Measurements from ENCODE around the gene KRT14. TPM values are rescaled to one million over a fixed set of nuclear protein-coding genes. Genes with fewer than 3 reads are reported as not detected.
"Not testable (repeated sequence)": the region's sequence is repeated elsewhere in the genome, so short reads cannot be mapped to it uniquely, and the experiment has no call there.

KRT14 gene
- total RNA-seq, 2 donors from 2014 or later, result not detected

DNA sequence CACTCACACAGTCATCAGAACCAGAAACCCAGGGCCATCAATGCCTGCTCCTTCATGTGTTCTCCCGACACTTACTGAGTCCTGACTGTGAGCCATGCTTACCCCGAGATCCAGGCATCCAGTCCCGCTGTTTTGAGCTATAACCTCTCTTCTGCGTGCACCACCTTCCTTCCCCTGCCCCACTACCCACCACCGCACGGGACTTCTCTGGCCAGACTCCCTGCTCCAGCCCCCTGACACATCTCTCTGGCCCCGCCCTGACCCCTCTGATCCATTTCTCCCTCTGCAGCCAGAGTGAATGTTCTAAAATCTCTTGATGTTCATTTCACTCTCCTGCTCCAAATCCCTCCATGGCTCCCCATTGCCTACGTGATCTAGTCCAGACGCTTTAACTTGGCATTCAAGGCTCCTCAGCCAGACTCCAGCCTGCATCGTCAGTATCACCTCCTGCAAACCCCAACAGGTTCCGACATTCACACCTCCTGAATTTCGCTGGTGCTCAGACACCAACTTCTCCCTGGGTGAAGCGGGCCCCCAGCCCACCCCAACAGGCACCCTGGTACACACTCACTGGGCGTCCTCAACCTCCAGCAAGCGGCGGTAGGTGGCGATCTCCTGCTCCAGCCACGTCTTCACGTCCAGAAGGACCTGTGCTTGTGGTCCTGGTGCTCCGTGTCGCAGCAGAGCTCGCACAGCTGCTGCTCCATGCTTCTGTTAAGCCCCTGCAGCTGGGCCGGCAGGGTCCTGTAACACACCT, 40.8 kb upstream of the KRT14 start:
- no peak overlapping the region for H3K27ac Mint-ChIP-seq
- H3K4me3 Mint-ChIP-seq, result no peak overlapping the region
- H3K4me1 Mint-ChIP-seq (ENCODE audit: low read depth in 2 of 2), result no peaks in the 10 kb centered on the region
- no peaks in the 10 kb centered on the region for H3K27me3 Mint-ChIP-seq
- H3K36me3 Mint-ChIP-seq, result no peaks in the 10 kb centered on the region
- H3K9me3 Mint-ChIP-seq, result no peaks in the 10 kb centered on the region
- DNase-seq (ENCODE audit: low spot score), result no peak
- no peak for ATAC-seq

DNA sequence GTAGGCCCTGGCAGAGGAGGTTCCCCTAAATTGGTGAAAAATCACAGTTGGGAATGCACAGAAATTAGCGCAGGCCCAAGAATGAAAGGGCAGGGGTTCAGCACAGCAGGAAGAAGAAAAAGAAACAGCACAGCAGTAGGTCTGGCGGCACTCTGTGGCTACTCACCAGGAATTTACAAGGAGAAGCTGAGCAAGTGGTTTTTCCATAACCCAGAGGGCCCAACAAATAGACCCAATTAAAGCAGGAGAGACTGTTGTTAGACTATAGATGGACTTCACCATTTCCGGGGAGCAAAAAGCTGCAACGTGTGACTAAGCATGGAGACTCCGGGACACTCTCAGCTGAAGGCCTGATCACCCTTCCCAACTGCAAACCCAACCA, 40.2 kb upstream of the KRT14 start:
- not testable (repeated sequence) for H3K36me3 Mint-ChIP-seq; DNase-seq (ENCODE audit: low spot score); H3K4me1 Mint-ChIP-seq (ENCODE audit: low read depth in 2 of 2); H3K4me3 Mint-ChIP-seq; H3K27me3 Mint-ChIP-seq; H3K27ac Mint-ChIP-seq; H3K9me3 Mint-ChIP-seq; ATAC-seq

DNA sequence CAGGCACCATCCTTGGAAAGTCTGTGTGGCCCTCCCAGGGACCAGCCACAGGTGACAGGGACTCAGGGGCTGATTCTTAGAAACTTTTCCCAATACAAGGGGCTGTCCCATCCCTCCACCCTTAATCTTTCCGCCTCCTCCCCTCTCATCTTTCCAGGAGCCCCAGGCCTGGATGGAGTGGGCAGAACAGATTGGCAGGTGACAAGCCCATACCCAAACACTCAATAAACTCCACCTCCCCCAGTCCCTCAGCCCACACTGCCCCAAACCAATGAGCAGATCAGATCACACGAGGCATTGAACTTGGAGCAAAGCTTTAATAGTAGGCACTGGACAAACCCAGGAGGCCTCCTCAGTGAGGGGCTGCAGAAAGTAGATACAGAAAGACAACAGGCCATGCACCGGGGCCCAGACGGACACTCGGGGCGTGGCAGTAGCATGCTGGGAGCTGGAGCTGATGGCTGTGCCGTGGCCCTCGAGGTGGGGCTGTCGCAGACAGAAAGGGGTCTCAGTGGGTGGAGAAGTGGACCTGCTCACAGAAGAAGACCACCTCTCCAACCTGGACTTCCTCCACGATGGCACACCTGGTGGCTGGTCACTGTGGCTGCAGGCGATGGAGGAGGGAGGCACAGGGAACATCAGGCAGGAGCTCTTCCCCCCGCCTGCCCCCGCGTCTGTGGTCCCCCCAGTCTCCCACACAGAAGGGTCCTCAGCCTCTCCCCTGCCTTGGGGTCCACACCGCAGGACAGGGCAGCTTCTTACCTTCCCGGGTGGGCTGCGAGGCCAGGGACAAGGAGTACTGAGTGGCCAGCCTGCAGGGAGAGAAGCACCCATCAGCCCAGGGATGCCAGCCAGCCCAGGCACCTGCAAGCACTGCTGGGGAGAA, 39.6 kb upstream of the KRT14 start:
- ATAC-seq; H3K9me3 Mint-ChIP-seq; H3K36me3 Mint-ChIP-seq; H3K4me3 Mint-ChIP-seq; H3K4me1 Mint-ChIP-seq (ENCODE audit: low read depth in 2 of 2); DNase-seq (ENCODE audit: low spot score); H3K27me3 Mint-ChIP-seq; H3K27ac Mint-ChIP-seq: not testable (repeated sequence)

DNA sequence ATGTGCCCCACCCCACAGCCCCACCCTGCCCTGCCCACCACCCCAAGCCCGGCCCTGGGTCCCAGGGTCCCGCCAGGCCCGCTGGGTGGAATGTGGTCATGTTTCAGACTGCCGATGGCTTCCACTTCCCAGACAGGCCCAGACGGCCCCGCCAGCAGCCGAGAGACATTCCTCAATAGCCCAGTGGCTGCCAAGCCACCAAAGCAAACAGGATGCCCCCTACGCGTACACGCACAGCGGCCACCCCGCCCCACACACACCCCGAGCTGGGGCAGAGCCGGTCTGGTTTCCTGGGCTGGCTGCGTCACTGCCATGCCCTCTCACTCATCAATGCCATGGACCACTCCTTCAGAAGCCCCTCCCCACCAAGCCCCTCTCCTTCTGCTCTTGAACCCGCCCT, 38.9 kb upstream of the KRT14 start:
- DNase-seq (ENCODE audit: low spot score) (no peak), ATAC-seq (no peak)
- Mint-ChIP-seq H3K9me3 (no peaks in the 10 kb centered on the region), H3K36me3 (no peaks in the 10 kb centered on the region), H3K27me3 (no peaks in the 10 kb centered on the region), H3K4me1 (ENCODE audit: low read depth in 2 of 2) (no peaks in the 10 kb centered on the region), H3K4me3 (no peak overlapping the region), H3K27ac (no peak overlapping the region)

DNA sequence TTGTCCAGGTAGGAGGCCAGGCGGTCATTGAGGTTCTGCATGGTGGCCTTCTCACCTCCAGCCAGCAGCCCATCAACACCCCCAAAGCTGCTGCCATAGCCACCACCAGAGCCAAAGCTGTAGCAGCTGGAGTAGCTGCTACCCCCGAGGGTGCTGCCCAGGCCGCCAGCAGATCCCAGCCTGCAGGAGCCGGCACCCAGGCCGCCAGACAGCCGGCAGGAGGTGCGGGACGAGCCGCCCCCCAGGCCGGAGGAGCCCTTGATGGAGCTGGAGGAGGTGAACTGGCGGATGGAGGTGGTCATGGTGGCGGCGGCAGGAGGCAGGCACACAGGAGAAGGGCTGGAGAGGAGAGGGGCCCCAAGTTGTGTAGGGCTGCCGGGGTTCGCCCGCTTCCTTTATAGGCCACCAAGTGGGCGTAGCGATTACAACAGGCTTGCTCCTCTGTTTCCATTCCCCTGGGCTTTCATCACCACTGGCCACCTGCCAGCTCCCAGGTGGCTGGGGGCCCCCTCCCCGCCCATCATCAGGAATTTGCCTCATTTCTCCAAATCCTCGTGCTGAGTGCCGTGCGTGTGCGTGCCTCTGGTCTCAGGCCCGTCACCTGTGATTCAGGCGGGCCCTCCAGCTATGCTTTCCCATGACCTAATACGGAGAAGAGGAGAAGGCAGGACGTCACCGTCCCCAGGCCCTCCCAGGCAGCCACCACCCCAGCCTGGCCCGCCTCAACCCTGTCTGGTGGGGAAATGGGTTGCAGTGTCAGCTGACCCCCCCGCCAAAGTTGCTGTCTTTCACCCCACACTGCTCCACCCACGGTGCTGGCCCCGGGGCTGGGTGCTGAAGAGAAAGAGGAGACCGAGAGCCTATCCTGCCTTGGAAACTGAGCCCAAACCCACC, 37.8 kb upstream of the KRT14 start, which contains the start of gene KRT17:
Gene KRT17, minus strand, starts transcription at position 368 of the 894 bp plus-strand sequence. Its CDS starts 66 bp downstream, at position 302.
- Mint-ChIP-seq H3K4me1 (ENCODE audit: low read depth in 2 of 2) (no peaks in the 10 kb centered on the region), H3K9me3 (no peaks in the 10 kb centered on the region), H3K27ac (no peak within 1 kb of the TSS), H3K4me3 (no peak within 1 kb of the TSS), H3K27me3 (peaks cover 0 to 3% of the 10 kb centered on the region in 2 donors), H3K36me3 (no peaks in the 10 kb centered on the region)
- DNase-seq (ENCODE audit: low spot score) (no peak), ATAC-seq (no peak)

DNA sequence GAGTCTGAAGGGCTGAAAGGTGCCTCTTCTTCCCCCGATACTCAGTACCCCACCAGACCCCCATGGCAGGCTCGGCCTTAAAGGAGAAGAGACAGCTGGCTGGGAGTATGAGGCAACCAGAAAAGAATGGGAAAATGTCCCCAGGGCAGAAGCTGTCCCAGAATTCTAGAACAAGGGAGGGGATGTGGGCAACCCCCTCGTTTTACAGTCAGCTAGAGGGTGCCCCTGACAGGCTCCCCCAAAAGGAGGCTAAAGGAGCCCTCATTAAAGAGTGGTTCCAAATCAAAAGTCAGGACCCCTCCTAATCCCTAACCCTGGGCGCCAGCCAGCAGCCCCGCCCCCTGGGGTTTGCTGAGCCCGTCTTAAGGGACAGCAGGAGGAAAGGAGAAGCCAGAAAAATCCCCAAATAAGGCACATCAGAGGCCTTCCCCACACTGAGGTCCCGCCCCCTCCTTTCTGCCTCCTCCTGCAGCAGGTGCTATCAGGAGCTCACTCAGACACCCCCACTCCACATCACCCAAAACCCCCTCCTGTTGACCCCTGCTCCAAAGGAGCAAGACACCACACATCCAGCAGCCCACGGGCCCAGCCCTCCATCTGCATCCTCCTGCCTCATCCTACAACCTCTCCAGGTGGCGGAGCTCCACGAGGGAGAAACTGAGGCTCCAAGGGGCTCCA, 36.6 kb upstream of the KRT14 start:
- H3K36me3 Mint-ChIP-seq; ATAC-seq; H3K4me3 Mint-ChIP-seq; H3K27ac Mint-ChIP-seq; H3K27me3 Mint-ChIP-seq; H3K4me1 Mint-ChIP-seq (ENCODE audit: low read depth in 2 of 2); H3K9me3 Mint-ChIP-seq; DNase-seq (ENCODE audit: low spot score): not testable (repeated sequence)

DNA sequence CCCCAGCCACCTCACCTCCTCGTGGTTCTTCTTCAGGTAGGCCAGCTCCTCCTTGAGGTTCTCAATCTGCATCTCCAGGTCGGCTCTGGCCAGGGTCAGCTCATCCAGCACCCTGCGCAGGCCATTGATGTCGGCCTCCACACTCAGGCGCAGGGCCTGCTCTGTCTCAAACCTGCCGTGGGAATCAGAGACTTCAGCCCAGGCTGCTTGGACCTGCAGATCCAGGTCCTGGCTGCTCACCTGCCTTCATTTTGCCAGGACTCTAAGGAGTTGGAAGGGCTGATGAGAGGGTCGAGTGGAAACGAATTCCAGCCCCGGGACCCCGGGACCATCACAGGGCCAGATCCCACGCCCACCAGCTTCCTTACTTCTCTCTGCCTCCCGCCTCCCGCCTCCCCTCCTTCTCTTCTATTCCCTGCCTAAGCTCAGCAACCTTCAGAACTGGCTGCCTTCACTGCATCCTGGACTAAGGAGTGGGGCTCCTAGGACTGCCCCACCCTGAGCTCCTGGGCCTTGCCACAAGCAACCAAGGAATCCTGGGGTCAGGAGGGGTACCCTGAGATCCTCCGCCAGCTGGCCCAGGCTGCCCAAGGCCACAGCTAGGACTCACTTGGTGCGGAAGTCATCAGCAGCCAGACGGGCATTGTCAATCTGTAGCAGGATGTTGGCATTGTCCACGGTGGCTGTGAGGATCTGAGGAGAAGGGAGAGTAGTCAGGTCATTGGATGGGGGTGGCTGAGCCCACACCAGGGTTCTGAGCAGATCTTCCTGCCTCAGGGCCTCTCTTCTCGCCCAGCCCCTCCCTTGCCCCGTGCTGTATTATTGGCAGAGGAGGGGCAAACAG, 35.9 kb upstream of the KRT14 start:
- not testable (repeated sequence) for H3K4me3 Mint-ChIP-seq; DNase-seq (ENCODE audit: low spot score); H3K4me1 Mint-ChIP-seq (ENCODE audit: low read depth in 2 of 2); H3K27ac Mint-ChIP-seq; H3K36me3 Mint-ChIP-seq; H3K9me3 Mint-ChIP-seq; H3K27me3 Mint-ChIP-seq; ATAC-seq

DNA sequence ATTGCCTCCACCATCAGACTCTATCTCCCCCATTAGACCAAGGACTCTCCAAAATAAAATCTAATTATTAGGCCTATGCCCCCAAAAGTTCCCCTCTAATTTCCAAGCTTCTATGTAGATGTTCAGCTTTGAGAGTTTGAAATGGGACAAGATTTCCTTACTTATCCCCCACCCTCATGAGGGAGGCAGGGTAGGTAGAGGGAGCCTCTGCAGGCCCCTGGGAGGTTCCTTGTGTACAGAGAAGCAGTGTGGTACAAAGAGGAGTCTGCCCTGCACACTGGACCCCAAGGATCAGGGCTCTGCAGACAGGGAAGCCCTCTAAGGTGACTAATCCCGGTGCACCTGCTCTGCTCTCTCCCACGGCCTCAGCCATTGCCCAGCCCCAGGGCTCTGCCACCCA, 35.2 kb upstream of the KRT14 start:
- peaks cover 0 to 6% of the 10 kb centered on the region in 2 donors for H3K27me3 Mint-ChIP-seq
- H3K4me3 Mint-ChIP-seq, result no peak overlapping the region
- no peaks in the 10 kb centered on the region for H3K4me1 Mint-ChIP-seq (ENCODE audit: low read depth in 2 of 2)
- no peaks in the 10 kb centered on the region for H3K36me3 Mint-ChIP-seq
- DNase-seq (ENCODE audit: low spot score), result no peak
- H3K9me3 Mint-ChIP-seq, result no peaks in the 10 kb centered on the region
- no peak overlapping the region for H3K27ac Mint-ChIP-seq
- no peak for ATAC-seq

DNA sequence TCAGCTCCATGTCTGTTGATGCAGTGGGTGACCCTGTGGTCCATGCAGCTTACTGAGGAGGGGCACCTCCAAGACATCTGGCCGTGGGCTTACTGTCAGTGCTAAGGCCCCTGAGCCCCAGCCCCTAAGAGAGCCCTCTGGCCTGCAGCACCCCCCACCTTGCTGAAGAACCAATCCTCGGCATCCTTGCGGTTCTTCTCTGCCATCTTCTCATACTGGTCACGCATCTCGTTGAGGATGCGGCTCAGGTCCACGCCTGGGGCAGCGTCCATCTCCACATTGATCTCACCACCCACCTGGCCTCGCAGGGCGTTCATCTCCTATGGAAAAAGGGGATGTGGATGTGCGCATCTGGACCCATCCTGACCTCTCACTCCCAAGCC, 34.7 kb upstream of the KRT14 start:
- not testable (repeated sequence) for H3K4me1 Mint-ChIP-seq (ENCODE audit: low read depth in 2 of 2); H3K4me3 Mint-ChIP-seq; DNase-seq (ENCODE audit: low spot score); ATAC-seq; H3K27me3 Mint-ChIP-seq; H3K36me3 Mint-ChIP-seq; H3K27ac Mint-ChIP-seq; H3K9me3 Mint-ChIP-seq

DNA sequence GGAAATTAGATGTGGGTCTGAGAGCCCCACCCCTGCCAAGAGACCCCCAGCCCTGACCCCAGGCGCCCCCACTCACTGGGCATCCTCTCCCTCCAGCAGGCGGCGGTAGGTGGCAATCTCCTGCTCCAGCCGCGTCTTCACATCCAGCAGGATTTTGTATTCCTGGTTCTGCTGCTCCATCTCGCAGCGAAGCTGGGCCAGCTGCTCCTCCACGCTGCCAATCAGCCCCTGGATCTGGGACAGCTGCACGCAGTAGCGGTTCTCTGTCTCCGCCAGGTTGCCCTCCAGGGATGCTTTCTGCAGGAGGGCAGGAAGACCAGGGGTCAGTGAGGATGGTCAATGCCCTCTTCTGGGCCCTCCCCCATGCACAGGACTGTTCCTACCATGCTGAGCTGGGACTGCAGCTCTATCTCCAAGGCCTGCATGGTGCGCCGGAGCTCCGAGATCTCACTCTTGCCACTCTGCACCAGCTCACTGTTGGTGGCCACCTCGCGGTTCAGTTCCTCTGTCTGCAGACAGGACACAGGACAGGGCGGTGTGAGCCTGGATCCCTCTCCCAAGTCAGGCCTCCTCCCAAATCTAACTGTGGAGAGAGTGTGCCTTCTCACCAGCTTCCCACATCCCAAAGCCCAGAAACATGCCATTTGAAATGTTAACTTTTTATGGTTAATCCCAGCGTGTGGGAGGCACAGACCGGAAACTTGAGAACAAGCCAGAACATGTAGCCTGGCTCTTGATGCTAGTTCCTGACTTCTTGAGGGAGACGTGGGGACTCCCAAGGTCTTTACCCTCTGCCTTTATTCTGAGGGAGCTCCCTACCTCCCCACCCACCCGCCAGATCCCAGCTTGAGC, 34.1 kb upstream of the KRT14 start:
- DNase-seq (ENCODE audit: low spot score) (no peak), ATAC-seq (no peak)
- no peaks in the 10 kb centered on the region for H3K36me3 Mint-ChIP-seq
- H3K27ac Mint-ChIP-seq, result no peak overlapping the region
- peaks cover 0 to 6% of the 10 kb centered on the region in 2 donors for H3K27me3 Mint-ChIP-seq
- H3K4me3 Mint-ChIP-seq, result no peak overlapping the region
- no peaks in the 10 kb centered on the region for H3K4me1 Mint-ChIP-seq (ENCODE audit: low read depth in 2 of 2)
- H3K9me3 Mint-ChIP-seq, result no peaks in the 10 kb centered on the region

DNA sequence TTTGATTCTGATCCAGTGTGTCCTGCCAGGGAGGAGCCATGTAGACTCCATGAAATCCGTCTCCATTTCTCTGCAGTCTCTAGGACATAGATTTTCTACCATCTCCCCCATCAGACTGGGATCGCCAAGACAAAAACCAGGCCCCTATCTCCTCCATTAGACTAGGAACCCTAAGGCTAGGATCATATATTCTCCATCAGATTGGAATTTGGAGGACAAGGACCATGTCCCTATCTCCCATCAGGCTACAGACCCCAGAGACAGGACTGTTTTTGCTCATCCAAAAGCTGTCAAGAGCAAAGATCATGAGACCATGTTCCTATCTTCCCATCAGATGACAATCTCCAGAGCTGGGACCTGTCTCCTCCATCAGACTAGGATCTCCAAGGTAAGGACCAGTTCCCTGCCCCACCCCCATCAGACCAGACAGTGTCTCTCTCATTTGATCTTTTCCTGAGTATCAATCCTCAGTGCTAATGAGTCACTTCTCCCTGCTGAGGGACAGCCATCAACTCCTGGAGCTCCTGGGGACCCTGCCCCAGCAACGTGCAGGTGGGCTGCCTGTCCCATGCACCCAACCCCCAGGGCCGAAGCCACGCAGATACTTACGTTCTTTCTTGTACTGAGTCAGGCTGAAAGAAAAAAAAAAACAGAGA, 33.4 kb upstream of the KRT14 start:
- not testable (repeated sequence) for H3K4me3 Mint-ChIP-seq; H3K4me1 Mint-ChIP-seq (ENCODE audit: low read depth in 2 of 2); H3K36me3 Mint-ChIP-seq; DNase-seq (ENCODE audit: low spot score); ATAC-seq; H3K27ac Mint-ChIP-seq; H3K27me3 Mint-ChIP-seq; H3K9me3 Mint-ChIP-seq
